Endothelial cell of umbilical vein (primary cell): ENCODE measurements around the gene WNT2.

ENCODE experiments used
- POLR2A ChIP-seq: IDR thresholded peaks from 2 replicates; pipeline ENCODE4 v1.6.1; 2012; ENCODE audit warnings: low read depth, mild to moderate bottlenecking, control low read depth, low read length
- TF ChIP-seq, protein P1 (sequence below), 2 donors: IDR thresholded peaks; 1 replicate in 1 of 2; 2 replicates in 1 of 2; pipeline ENCODE4 v1.5.1; 2011; ENCODE audit warnings: low read length in 2 of 2, mild to moderate bottlenecking in 2 of 2, moderate library complexity in 2 of 2, control low read depth in 1 of 2, inconsistent platforms in 1 of 2, low read depth in 1 of 2; ENCODE audit not compliant: insufficient read depth in 1 of 2; ENCODE audit errors: extremely low read depth in 1 of 2

DNA sequence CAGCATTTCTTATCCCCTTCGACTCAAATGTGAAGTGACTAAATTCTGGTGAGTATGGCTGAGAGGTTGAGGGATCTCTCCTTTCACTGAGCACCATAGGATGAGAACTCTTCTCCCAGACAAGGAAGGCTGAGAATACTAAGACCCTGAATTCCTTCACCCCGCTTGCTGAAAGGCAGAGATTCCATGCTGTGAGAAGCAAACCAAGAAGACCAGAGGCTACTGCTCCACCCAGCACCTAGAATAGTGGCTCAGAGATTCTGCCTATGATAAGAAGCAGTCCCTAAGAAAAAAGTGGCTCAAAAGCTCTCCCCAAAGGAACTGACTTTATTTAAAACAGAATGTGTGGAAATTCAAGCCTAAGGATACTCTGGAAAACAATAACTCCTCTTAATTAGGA, 26.7 kb upstream of the WNT2 start:
- no peak for TF ChIP-seq POLR2A
- TF ChIP-seq, protein P1, sequence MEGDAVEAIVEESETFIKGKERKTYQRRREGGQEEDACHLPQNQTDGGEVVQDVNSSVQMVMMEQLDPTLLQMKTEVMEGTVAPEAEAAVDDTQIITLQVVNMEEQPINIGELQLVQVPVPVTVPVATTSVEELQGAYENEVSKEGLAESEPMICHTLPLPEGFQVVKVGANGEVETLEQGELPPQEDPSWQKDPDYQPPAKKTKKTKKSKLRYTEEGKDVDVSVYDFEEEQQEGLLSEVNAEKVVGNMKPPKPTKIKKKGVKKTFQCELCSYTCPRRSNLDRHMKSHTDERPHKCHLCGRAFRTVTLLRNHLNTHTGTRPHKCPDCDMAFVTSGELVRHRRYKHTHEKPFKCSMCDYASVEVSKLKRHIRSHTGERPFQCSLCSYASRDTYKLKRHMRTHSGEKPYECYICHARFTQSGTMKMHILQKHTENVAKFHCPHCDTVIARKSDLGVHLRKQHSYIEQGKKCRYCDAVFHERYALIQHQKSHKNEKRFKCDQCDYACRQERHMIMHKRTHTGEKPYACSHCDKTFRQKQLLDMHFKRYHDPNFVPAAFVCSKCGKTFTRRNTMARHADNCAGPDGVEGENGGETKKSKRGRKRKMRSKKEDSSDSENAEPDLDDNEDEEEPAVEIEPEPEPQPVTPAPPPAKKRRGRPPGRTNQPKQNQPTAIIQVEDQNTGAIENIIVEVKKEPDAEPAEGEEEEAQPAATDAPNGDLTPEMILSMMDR (IDR thresholded peaks at IDR 0.05; ENCODE audit: extremely low read depth in 1 of 2, insufficient read depth in 1 of 2, low read depth in 1 of 2, low read length in 2 of 2): no peak
